Measurements from ENCODE around the gene CCDC92. TPM values are rescaled to one million over a fixed set of nuclear protein-coding genes. Genes with fewer than 3 reads are reported as not detected.

Gene CCDC92
- total and polyA plus RNA-seq, 2 donors (not counting 3 experiments of a cell fraction or from before 2014, with no cell fraction given), result 41.2 to 41.6 TPM

DNA sequence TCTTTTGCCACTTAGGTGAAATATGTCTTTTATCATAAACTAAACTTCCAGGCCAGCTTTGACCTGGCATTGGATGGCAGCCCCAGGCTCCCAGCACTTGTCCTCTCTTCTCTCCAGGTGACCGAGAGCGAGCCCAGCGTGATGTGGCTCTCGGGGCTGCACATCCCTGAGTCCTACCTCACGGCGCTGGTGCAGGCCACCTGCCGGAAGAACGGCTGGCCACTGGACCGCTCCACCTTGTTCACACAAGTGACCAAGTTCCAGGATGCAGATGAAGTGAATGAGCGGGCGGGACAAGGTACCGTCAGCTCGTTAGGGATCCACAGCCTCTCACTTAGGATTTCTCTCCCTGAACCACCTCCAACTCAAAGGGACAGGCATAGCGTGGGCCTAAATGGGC is 39.4 kb downstream of the CCDC92 start:
- Histone ChIP-seq H3K27me3 (ENCODE audit: control insufficient read depth in 2 of 2, insufficient read depth in 2 of 2, low read length in 2 of 2) (no peaks in the 10 kb centered on the region), H3K9me1 (replicated peaks; ENCODE audit: control insufficient read depth, extremely low read depth, insufficient read depth, low read length) (no peaks in the 10 kb centered on the region), H3K9ac (replicated peaks; ENCODE audit: extremely low read depth, insufficient read depth, low read length) (no peak overlapping the region), H4K20me1 (replicated peaks; ENCODE audit: control insufficient read depth, extremely low read depth, insufficient read depth, low read length) (no peaks in the 10 kb centered on the region), H3K9me3 (replicated peaks; ENCODE audit: control insufficient read depth, insufficient read depth, low read length) (no peaks in the 10 kb centered on the region), H3K27ac (ENCODE audit: insufficient read depth, low read depth, low read length) (no peak overlapping the region), H3K36me3 (ENCODE audit: control insufficient read depth in 2 of 2, extremely low read depth in 1 of 2, insufficient read depth in 2 of 2, low read length in 2 of 2) (peaks cover 0 to 2% of the 10 kb centered on the region in 2 experiments), H3K4me1 (ENCODE audit: control insufficient read depth, extremely low read depth, insufficient read depth, low read length) (no peaks in the 10 kb centered on the region), H3K4me3 (replicated peaks in 1 of 3; ENCODE audit: insufficient read depth in 1 of 3, low read depth in 1 of 3, low read length in 3 of 3) (no peak overlapping the region), H3K79me2 (ENCODE audit: control insufficient read depth, insufficient read depth, low read length) (no peaks in the 10 kb centered on the region), H3K4me2 (ENCODE audit: insufficient read depth, low read length) (no peak overlapping the region), H2AFZ (ENCODE audit: low read depth, low read length) (no peak overlapping the region)
- no peak for FAIRE-seq
- no peak for TF ChIP-seq FOS (IDR thresholded peaks at IDR 0.05; ENCODE audit: borderline replicate concordance, insufficient read depth, low read length)
- DNase-seq (ENCODE audit: low read depth, low spot score), result no peak
- dilution Hi-C loops (cut with MboI; ENCODE audit: extremely low pct_ligation_motif_present, low sequenced_read_pairs) (no loop called here), intact Hi-C loops (cut with micrococcal nuclease) (no loop called here)
- POLR2A ChIA-PET, result no interaction called here
- BruUV-seq (replicated peaks), result no TSS peak
- CTCF ChIA-PET, result interaction anchor here (1.0 to 1.5 kb wide), 4 partner anchors 8 to 28 kb away, joined by 3 to 5 read pairs (median 3); no protein-coding TSS in a partner anchor

DNA sequence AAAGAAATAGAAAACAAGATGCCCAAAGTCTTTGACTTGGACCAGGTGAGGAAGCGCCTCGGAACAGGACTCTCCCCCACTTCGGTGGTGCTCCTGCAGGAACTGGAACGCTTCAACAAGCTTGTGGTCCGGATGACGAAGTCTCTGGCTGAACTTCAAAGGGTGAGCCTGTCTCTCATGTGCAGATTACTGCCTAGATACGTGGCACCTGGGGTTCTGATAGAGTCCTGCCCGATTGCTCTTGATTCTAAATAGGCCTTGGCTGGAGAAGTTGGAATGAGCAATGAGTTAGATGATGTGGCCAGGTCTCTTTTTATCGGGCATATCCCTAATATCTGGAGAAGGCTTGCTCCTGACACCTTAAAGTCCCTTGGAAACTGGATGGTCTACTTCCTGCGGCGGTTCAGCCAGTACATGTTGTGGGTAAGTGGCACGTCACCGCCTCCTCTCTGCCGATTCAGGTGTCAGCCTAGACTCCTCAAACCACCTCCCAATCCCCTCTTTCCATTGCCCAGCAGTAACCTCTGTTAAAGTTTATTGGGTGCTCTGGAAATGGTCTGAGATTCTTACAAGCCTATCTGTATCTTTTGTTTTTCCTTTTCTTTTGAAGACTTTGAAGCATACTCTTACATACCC is 40.8 kb downstream of the CCDC92 start:
- Histone ChIP-seq H3K4me2 (ENCODE audit: insufficient read depth, low read length) (no peak overlapping the region), H3K9me1 (replicated peaks; ENCODE audit: control insufficient read depth, extremely low read depth, insufficient read depth, low read length) (no peaks in the 10 kb centered on the region), H3K9ac (replicated peaks; ENCODE audit: extremely low read depth, insufficient read depth, low read length) (no peak overlapping the region), H3K27me3 (ENCODE audit: control insufficient read depth in 2 of 2, insufficient read depth in 2 of 2, low read length in 2 of 2) (peaks cover 0 to 6% of the 10 kb centered on the region in 2 experiments), H3K27ac (ENCODE audit: insufficient read depth, low read depth, low read length) (no peak overlapping the region), H3K4me1 (ENCODE audit: control insufficient read depth, extremely low read depth, insufficient read depth, low read length) (no peaks in the 10 kb centered on the region), H3K79me2 (ENCODE audit: control insufficient read depth, insufficient read depth, low read length) (no peaks in the 10 kb centered on the region), H2AFZ (ENCODE audit: low read depth, low read length) (no peak overlapping the region), H4K20me1 (replicated peaks; ENCODE audit: control insufficient read depth, extremely low read depth, insufficient read depth, low read length) (no peaks in the 10 kb centered on the region), H3K36me3 (ENCODE audit: control insufficient read depth in 2 of 2, extremely low read depth in 1 of 2, insufficient read depth in 2 of 2, low read length in 2 of 2) (no peaks in the 10 kb centered on the region), H3K4me3 (replicated peaks in 1 of 3; ENCODE audit: insufficient read depth in 1 of 3, low read depth in 1 of 3, low read length in 3 of 3) (no peak overlapping the region), H3K9me3 (replicated peaks; ENCODE audit: control insufficient read depth, insufficient read depth, low read length) (no peaks in the 10 kb centered on the region)
- ChIA-PET CTCF (interaction anchor here (1.0 kb wide), 1 partner anchor 100 kb away, joined by 4 read pairs; no protein-coding TSS in a partner anchor), POLR2A (interaction anchor here (0.7 kb wide), 1 partner anchor 375 kb away, joined by 4 read pairs; no protein-coding TSS in a partner anchor)
- DNase-seq (ENCODE audit: low read depth, low spot score) (no peak), FAIRE-seq (no peak)
- BruUV-seq (replicated peaks), result no TSS peak
- intact Hi-C loops (cut with micrococcal nuclease), result no loop called here
- dilution Hi-C loops (cut with MboI; ENCODE audit: extremely low pct_ligation_motif_present, low sequenced_read_pairs), result no loop called here
- TF ChIP-seq, protein P1, sequence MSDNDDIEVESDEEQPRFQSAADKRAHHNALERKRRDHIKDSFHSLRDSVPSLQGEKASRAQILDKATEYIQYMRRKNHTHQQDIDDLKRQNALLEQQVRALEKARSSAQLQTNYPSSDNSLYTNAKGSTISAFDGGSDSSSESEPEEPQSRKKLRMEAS (IDR thresholded peaks at IDR 0.05; ENCODE audit: insufficient read depth, insufficient read length), result no peak
- TF ChIP-seq, protein P2, sequence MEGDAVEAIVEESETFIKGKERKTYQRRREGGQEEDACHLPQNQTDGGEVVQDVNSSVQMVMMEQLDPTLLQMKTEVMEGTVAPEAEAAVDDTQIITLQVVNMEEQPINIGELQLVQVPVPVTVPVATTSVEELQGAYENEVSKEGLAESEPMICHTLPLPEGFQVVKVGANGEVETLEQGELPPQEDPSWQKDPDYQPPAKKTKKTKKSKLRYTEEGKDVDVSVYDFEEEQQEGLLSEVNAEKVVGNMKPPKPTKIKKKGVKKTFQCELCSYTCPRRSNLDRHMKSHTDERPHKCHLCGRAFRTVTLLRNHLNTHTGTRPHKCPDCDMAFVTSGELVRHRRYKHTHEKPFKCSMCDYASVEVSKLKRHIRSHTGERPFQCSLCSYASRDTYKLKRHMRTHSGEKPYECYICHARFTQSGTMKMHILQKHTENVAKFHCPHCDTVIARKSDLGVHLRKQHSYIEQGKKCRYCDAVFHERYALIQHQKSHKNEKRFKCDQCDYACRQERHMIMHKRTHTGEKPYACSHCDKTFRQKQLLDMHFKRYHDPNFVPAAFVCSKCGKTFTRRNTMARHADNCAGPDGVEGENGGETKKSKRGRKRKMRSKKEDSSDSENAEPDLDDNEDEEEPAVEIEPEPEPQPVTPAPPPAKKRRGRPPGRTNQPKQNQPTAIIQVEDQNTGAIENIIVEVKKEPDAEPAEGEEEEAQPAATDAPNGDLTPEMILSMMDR (IDR thresholded peaks at IDR 0.05; ENCODE audit: extremely low read depth in 1 of 2, insufficient read depth in 1 of 2, low read depth in 1 of 2, low read length in 2 of 2), result no peak
- TF ChIP-seq GATA2 (IDR thresholded peaks at IDR 0.05; ENCODE audit: insufficient read depth, insufficient read length, low read depth, low read length), result no peak
- TF ChIP-seq POLR2A (IDR thresholded peaks at IDR 0.05; ENCODE audit: low read depth, low read length), result no peak
- no peak for TF ChIP-seq POLR2AphosphoS5 (IDR thresholded peaks at IDR 0.05; ENCODE audit: insufficient read depth, low read depth, low read length)
- TF ChIP-seq FOS (IDR thresholded peaks at IDR 0.05; ENCODE audit: borderline replicate concordance, insufficient read depth, low read length), result no peak
- TF ChIP-seq JUN (IDR thresholded peaks at IDR 0.05; ENCODE audit: borderline replicate concordance, insufficient read depth, insufficient read length, low read depth), result no peak
- TF ChIP-seq MYC (IDR thresholded peaks at IDR 0.05; ENCODE audit: low read depth, low read length), result no peak
- TF ChIP-seq EZH2 (IDR thresholded peaks at IDR 0.05; ENCODE audit: borderline replicate concordance, low read depth, low read length, severe bottlenecking), result no peak
